ENCODE results near the gene R3HDM4.

GRCh38 chr19:885536-886224, 27.3 kb downstream of the R3HDM4 start:
- TF ChIP-seq POLR2AphosphoS5 (IDR thresholded peaks at IDR 0.05): peak in 1 of 3 donors; percentile 19
- TF ChIP-seq CTCF (IDR thresholded peaks at IDR 0.05 in 8 of 11, conservative IDR thresholded peaks at IDR 0.05 in 3 of 11): no peak
- no peak for TF ChIP-seq POLR2A (IDR thresholded peaks at IDR 0.05)
